Fibroblast of peridontal ligament (primary cell): Measurements from ENCODE around the gene GALR2.

ENCODE experiments used
- DNase-seq: peaks from one replicate; pipeline ENCODE4 v3.0.0-alpha.2; 2010; ENCODE audit errors: extremely low read depth

Gene GALR2

GRCh38 chr17:76079535-76079955, 5.0 kb downstream of the GALR2 start:
- no peak for DNase-seq

DNA sequence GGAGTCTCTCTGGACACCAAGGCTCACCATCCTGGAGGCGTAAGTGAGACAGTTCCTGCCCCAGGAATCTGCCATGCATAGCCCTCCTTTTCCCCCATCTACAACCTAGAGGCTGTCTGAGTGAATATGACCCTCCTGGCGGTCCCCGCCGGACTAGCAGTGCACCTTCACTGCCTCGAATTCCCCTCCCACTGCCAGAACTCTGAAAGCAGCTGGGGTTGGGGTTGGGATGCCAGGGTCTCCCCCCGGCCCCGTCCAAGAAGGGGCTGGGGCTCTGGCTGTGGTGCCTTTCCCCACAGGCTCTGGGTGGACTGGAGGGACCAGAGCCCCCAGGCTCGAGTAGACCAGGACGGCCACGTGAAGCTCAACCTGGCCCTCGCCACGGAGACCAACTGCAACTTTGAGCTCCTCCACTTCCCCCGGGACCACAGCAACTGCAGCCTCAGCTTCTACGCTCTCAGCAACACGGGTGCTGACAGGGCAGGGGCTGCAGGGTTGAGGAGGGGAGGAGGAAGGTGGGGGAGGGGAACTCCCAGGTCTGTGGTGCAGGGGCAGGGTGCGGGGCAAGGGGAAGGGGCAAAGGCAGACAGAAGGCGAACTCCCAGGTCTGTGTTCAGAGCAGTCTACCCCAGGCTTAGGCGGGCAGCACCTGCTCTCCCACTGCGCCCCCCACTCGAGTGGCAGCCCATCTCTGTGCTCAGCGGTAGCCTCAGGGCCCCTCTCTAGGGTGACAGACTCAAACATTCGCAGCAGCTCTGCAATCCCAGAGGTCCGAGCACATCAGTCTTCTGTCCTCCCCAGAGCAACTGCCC, 5.6 kb downstream of the GALR2 start:
- DNase-seq: no peak

GRCh38 chr17:76080768-76081287, 6.2 kb downstream of the GALR2 start:
- DNase-seq: no peak

GRCh38 chr17:76081295-76082210, 7.0 kb downstream of the GALR2 start:
- no peak for DNase-seq

- DNase-seq: no peak
Measured at GRCh38 chr17:76082326-76083251, 8.0 kb downstream of the GALR2 start.

DNA sequence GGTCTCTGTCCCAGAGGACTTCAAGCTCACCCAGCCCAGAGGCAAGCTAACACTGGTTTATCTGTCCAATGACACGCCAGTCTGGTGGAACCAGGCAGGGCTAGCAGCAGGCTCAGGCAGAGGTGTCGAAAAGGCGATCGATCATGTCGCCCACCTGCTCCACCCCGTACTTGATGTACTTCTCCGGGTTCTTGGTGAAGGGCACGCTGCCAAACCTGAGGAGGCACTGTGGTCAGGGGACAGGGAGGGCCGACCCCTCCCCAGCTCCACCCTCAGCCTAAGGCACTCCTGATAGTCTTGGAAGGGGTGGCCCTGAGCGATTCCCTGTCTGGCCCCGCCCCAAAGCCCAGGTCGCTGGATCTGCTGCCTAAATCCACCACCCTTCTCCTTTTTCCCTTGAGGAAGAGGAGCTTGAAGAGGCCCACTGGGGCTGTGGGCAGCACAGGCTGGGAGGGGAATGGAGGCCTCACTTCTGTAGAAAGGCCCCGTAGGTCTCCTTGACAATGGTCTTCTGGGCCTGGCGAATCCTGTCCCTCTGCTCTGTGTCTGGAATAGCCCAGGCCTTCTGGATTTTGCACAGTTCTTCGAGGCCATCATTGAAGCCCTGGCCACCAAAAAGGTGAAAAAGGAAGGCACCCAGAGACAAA, 9.1 kb downstream of the GALR2 start:
- no peak for DNase-seq

DNA sequence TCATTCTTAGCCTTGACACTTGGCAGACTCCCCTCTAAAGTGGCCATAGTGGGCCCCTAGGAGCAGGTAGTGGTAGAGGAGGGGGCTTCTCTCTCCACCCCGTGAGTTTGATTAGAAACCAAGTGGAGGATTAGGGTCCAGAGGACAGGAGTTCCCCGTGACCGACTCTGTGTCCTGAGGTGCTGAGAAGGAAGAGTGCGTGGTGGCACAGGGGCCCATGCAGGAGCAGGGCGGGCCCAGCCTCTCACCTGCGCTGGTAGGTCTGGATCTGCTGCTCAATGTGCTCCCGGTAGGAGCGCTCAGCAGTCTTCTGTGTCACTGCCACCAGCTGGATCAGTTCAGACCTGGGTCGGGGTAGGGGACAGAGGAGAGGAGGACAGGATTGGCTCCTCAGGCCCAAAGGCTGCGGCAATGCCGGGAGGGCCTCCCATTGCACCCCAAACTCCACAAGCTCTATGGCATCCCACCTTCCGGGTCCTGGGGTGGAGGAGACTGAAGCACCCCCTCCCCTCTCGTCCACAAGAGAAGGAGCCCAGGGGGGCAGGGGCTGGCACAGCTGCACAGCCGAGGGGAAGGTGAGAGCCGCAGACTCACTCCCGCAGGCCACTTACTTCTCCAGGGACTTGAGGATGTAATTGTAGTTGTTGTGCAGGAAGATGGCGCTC, 10.6 kb downstream of the GALR2 start:
- DNase-seq: no peak

- no peak for DNase-seq
Measured at GRCh38 chr17:76085731-76086366, 11.3 kb downstream of the GALR2 start.

GRCh38 chr17:76086384-76086783, 11.8 kb downstream of the GALR2 start:
- DNase-seq: no peak

DNA sequence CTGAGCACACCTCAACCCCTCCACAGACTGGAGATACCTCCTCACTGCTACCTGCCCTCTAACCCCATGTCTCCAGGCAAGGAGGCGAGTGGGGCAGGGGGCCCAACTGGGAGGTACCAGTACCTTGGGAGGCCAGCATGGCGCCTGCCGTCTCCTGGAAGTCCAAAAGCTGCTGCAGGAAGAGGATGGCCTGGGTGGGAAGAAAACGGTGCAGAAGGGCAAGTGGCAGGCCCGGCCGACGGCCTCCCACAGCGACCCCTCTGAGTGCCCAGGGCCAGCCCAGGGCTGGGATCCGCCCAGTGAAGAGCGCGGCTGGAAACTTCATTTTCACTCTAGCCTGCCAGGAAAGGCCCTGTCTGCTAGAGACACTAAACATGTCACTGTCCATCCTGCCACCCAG, 12.9 kb downstream of the GALR2 start:
- no peak for DNase-seq

DNA sequence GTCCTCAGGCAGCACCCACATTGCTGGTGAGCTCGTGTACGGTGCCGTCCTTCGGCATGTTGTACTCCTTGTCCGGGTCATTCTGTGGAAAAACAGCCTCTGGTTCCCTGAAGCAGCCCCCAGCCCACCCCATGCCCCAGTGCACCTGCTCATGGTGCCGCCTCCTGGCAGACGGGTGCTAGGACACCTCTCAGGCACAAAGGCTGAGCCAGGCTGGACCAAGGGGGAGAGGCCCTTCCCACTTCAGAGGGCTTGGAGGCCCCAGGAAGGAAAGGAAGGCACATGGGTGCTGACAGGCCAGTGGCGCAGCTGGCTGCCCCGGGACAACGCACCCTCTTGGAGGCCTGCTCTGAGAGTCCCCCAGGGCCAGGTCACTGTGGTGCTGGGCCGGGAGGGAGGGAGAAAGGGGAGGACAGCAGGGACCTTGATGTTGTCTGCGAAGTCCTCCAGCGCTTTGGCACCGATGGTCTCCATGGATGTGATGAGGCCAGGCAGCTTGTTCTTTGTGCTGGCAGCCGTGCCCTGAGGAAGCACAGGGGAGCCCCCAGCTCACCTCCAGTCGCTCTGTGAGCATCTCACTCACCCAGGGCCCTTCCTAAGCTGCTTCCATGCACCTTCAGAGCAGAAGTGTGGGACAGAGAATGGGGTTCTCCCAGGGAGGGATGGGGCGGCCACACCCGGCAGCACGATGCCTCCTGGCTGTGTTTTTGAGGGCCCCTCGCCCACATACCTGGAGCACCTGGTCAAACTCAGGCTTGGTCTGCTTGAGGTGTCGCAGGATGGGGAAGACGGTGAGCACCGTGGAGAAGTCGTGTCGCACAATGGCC, 13.7 kb downstream of the GALR2 start:
- DNase-seq: no peak

DNA sequence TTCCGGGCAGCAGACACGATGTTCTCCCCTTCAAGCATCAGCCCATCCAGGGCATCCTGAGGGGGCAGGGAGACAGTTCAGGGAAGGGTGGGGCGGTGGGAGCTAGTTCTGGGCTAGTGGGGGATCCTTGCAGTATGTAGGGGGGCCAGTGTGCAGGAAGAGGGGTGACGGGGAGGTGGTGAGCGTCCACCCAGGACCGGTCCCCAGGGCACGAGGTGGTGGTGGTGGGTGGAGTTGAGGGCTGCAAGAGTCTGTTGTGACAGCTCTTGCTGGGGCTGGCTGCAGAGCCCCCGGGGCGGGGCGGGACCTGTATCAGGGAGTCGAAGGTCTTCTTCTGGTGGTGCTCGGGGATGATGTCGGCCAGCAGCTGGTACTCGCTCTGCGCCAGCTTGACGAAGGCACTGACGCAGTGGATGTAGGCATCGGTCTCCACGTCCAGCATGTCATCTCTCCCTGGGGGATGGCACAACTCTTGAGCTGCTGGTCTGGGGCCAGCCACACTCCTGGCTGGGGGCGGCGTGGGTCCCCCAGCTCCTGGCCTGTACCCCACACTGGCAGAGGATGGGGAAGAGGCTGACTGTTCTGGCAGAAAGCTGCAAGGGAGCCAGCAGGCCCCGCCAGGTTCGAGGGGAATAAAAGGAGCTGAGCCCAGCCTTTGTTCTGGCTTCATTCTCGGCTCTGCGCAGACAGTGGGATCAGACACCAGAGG, 14.4 kb downstream of the GALR2 start:
- no peak for DNase-seq

GRCh38 chr17:76089680-76090516, 15.3 kb downstream of the GALR2 start:
- no peak for DNase-seq

DNA sequence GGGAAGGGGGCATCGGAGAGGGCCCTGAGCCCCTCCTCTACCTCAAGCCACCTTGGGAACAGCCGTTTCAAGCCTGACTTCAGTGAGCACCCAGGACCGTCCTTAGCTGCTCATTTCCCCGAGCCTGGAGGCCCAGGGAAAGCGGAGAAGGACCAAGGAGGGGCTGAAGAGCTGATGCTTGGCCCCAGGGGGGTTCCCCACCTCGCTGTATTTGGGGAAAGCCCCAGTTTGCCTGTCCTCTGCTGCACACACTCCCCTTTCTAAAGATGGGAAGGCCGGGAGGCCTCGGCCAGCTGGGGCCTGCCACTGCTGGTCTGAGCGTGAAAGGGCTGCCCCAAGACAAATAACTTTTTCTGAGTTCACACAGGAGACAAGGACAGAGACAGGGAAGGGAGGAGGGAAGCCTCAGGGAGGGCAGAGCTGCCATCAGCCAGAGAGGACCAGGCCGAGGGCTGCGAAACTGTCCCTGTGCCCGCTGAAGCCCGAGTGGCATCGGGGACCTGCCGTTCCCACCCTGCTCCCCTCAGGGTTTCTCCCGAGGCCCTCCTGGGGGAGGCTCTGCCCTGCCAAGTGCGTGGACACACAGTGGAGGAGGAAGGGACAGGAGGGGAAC, 16.0 kb downstream of the GALR2 start:
- no peak for DNase-seq

DNA sequence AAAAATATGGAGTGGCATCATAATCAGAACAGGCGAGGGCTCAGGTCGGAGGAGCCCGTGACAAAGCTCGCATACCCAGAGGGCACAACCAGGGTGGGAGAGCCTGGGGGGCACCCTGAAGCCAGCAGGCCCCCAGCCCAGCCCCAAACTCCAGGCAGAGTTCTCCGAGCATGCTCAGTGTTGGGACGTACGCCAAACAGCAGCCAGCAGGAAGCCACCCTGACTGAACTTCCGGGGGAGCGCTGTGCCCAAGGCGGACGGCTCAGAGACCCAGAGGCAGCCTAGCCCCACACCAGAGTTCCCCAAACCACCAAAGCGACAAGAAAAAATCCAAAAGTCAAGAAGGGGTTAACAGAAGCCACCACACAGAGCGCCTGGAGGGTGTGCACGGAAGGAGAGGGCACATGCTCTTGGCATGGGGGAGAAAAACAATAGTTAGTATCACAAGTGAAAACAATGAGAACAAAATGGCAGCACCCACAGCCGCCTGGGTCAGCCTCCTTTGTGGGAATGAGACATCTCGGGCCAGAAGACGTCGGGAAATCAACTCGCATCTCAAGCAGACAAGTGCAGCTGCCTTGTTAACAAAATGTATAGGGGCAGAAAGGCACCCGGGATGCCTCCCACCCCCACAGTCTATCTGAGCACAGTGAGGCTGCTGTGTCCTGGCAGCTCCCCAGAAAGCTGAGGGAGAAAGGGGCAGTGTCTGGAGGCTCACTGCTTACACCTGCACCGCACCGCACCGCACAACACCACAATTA, 17.1 kb downstream of the GALR2 start:
- no peak for DNase-seq
